ENCODE measurements around the gene MAP2K3. TPM values are rescaled to one million over a fixed set of nuclear protein-coding genes. Genes with fewer than 3 reads are reported as not detected.
"Not testable (repeated sequence)": the region's sequence is repeated elsewhere in the genome, so short reads cannot be mapped to it uniquely, and the experiment has no call there.

Gene MAP2K3
- total and polyA plus RNA-seq, 4 donors: 36.4 to 111 (median 76.7) TPM

DNA sequence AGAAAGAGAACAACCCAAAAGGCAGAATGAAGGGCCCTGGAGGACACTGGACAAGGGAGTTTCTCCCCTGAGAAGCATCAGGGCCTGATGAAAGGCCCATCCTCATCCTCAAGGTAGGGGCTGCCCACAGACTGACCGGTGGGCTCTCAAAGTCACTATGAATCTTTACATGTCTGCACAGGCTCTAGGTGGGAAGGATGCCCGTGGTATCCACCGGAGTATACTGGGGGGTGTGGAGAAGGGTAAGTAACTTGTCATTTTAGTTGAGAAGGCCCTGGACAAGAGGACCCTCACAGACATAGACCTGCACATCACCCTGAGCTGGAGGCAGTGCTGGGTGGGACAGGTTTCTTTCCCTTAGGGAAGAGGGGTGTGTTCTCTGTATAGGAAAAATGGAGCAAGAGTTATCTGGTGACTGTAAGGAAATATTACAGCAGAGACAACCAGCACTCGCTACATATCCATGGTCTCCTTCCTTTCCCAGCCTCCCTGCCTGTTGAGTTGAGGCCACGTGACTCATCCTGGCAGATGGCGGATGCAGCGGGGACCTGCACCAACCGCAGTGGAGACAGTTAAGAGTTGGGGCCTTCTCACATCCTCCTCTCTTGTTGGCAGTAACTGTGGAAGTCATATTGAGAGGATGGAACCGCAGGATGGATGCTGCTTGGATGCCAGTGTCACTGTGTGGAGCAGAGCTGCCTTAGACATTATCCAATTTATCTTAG is 46.1 kb downstream of the MAP2K3 start:
- no peaks in the 10 kb centered on the region for H3K27me3 ChIP-seq (ENCODE audit: control insufficient read depth in 3 of 3, insufficient read depth in 3 of 3, low read length in 2 of 3)

DNA sequence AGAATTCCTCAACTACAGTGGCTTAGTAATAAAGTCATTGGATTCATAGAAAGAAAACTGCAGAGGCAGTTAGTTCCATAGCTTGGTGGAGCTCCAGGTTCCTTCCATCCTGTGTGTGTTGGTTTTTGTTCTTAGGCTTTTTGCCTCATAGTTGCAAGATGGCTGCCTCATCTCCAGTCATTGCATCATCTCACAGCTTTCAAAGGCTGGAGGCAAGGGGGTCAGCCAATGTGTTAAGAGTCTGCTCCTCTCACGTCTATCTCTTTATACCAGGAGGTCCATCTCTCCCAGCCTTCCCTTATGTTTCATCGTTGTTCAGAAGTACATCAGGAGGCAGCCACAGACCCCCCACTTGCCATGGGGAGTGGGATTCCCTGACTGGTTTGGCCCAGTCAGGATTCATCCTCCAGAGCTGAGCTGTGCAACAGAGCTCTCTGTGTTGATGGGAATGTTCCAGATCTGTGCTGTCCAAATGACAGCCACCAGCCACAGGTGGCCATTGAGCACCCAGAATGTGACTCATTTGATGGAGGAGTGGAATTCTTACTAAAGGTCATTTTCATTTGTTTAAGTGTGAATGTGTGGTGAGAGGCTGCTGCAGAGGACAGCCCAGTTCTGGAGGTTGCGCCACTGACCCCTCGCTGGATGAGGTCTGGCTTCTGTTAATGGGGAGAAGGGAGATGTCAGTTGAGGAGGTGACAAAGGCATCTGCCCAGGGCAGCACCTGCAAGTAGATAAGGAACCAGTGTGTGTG is 52.2 kb downstream of the MAP2K3 start:
- not testable (repeated sequence) for H3K36me3 ChIP-seq (ENCODE audit: control insufficient read depth in 4 of 4, insufficient read depth in 4 of 4, low read length in 4 of 4); ATAC-seq (ENCODE audit: insufficient read depth, low FRiP score); H3K9me3 ChIP-seq (ENCODE audit: control insufficient read depth in 4 of 4, insufficient read depth in 3 of 4, low read length in 3 of 4); H3K9ac ChIP-seq (ENCODE audit: insufficient read depth in 1 of 2, low read length in 2 of 2); DNase-seq; H3K27ac ChIP-seq (ENCODE audit: low read depth in 1 of 2, low read length in 1 of 2); H3K27me3 ChIP-seq (ENCODE audit: control insufficient read depth in 3 of 3, insufficient read depth in 3 of 3, low read length in 2 of 3); H3K4me3 ChIP-seq; H3K4me1 ChIP-seq (ENCODE audit: control insufficient read depth in 5 of 5, insufficient read depth in 5 of 5, low read length in 5 of 5)
- WGBS, 2 donors: 77 to 83% methylated on average over 4 of the region's 4 CpGs

More for the DNA sequence above, 46.1 kb downstream of the MAP2K3 start:
- H3K4me1 ChIP-seq (ENCODE audit: control insufficient read depth in 5 of 5, insufficient read depth in 5 of 5, low read length in 5 of 5): no peaks in the 10 kb centered on the region
- 79 to 85% methylated on average over 9 of the region's 9 CpGs for WGBS, 2 donors
- no peak overlapping the region for H3K4me3 ChIP-seq
- no peak overlapping the region for H3K9ac ChIP-seq (ENCODE audit: insufficient read depth in 1 of 2, low read length in 2 of 2)
- TF ChIP-seq, protein P1, sequence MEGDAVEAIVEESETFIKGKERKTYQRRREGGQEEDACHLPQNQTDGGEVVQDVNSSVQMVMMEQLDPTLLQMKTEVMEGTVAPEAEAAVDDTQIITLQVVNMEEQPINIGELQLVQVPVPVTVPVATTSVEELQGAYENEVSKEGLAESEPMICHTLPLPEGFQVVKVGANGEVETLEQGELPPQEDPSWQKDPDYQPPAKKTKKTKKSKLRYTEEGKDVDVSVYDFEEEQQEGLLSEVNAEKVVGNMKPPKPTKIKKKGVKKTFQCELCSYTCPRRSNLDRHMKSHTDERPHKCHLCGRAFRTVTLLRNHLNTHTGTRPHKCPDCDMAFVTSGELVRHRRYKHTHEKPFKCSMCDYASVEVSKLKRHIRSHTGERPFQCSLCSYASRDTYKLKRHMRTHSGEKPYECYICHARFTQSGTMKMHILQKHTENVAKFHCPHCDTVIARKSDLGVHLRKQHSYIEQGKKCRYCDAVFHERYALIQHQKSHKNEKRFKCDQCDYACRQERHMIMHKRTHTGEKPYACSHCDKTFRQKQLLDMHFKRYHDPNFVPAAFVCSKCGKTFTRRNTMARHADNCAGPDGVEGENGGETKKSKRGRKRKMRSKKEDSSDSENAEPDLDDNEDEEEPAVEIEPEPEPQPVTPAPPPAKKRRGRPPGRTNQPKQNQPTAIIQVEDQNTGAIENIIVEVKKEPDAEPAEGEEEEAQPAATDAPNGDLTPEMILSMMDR (IDR thresholded peaks at IDR 0.05; ENCODE audit: control extremely low read depth, extremely low read depth): no peak
- no peak overlapping the region for H3K27ac ChIP-seq (ENCODE audit: low read depth in 1 of 2, low read length in 1 of 2)
- peaks cover 0 to 5% (median 0%) of the 10 kb centered on the region in 4 donors for H3K9me3 ChIP-seq (ENCODE audit: control insufficient read depth in 4 of 4, insufficient read depth in 3 of 4, low read length in 3 of 4)
- ATAC-seq (ENCODE audit: insufficient read depth, low FRiP score) (no peak), DNase-seq (no peak)
- no peaks in the 10 kb centered on the region for H3K36me3 ChIP-seq (ENCODE audit: control insufficient read depth in 4 of 4, insufficient read depth in 4 of 4, low read length in 4 of 4)

DNA sequence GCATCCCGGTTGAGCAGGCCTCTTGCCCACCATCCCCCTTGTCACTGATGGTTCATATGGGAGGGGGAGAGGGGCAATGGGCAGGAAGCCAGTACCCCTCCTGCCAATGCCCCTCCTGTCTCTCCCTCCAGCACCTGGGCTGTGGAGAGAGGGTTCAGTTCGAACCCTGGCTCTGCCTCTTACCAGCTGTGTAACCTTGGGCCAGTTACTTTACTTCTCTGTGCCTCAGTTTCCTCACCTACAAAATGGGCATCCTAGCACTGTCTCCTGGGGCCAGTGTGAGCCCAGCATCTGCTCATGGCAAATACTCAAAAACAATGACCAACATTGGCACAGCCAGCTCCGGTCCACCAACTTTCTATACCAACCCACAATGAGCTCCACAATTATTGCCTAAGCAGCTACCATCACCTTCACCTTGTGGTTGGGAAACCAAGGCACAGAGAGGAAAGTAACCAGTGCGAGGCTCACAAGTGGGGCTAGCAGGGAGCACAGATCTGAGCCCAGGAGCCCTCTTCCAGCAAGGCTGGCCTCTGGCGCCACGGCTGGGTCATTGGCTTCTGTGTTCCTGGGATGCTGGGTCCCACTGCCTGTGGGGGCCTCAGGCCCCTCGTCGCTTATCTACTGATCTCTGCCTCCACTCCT is 53.6 kb downstream of the MAP2K3 start:
- H3K4me1 ChIP-seq (ENCODE audit: control insufficient read depth in 5 of 5, insufficient read depth in 5 of 5, low read length in 5 of 5); H3K4me3 ChIP-seq; H3K9me3 ChIP-seq (ENCODE audit: control insufficient read depth in 4 of 4, insufficient read depth in 3 of 4, low read length in 3 of 4); H3K36me3 ChIP-seq (ENCODE audit: control insufficient read depth in 4 of 4, insufficient read depth in 4 of 4, low read length in 4 of 4); H3K9ac ChIP-seq (ENCODE audit: insufficient read depth in 1 of 2, low read length in 2 of 2); H3K27ac ChIP-seq (ENCODE audit: low read depth in 1 of 2, low read length in 1 of 2); H3K27me3 ChIP-seq (ENCODE audit: control insufficient read depth in 3 of 3, insufficient read depth in 3 of 3, low read length in 2 of 3); ATAC-seq (ENCODE audit: insufficient read depth, low FRiP score); DNase-seq: not testable (repeated sequence)
- WGBS, 2 donors: 69 to 71% methylated on average over 8 of the region's 8 CpGs

DNA sequence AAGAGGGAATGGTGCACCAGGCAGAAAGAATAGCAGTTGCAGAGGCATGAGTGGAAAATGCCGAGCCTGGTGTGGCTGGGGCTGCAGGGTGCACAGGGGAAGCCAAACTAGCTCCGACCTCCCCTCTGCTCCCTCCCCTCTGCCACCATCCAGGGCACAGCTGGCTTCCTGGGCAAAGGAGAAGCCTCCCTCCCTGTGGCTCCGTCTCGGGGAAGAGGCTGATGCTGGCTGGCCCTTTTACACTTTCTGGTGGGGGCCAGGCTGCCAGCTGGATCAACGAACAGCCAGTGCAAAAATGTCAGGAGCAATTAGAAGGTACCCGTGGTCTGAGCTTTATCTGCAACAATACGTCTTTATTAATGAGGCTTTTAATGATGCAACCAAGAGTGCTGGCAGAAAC is 54.5 kb downstream of the MAP2K3 start:
- no peak for ATAC-seq (ENCODE audit: insufficient read depth, low FRiP score)

DNA sequence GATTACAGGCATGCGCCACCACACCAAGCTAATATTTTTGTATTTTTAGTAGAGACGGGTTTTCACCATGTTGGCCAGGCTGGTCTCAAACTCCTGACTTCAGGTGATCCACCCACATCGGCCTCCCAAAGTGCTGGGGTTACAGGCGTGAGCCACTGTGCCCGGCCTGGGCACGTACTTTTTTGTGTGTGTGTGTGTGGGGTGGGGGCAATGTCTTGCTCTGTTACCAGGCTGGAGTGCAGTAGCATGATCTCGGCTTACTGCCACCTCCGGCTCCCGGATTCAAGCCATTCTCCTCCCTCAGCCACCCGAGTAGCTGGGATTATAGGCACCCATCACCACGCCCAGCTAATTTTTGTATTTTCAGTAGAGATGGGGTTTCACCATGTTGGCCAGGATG is 55.1 kb downstream of the MAP2K3 start:
- H3K36me3 ChIP-seq (ENCODE audit: control insufficient read depth in 4 of 4, insufficient read depth in 4 of 4, low read length in 4 of 4); H3K9me3 ChIP-seq (ENCODE audit: control insufficient read depth in 4 of 4, insufficient read depth in 3 of 4, low read length in 3 of 4); H3K9ac ChIP-seq (ENCODE audit: insufficient read depth in 1 of 2, low read length in 2 of 2); H3K4me3 ChIP-seq; ATAC-seq (ENCODE audit: insufficient read depth, low FRiP score); H3K27me3 ChIP-seq (ENCODE audit: control insufficient read depth in 3 of 3, insufficient read depth in 3 of 3, low read length in 2 of 3); H3K4me1 ChIP-seq (ENCODE audit: control insufficient read depth in 5 of 5, insufficient read depth in 5 of 5, low read length in 5 of 5); H3K27ac ChIP-seq (ENCODE audit: low read depth in 1 of 2, low read length in 1 of 2); DNase-seq: not testable (repeated sequence)
- 88 to 92% methylated on average over 11 of the region's 11 CpGs for WGBS, 2 donors

More for the DNA sequence above, 54.5 kb downstream of the MAP2K3 start:
- no peak for DNase-seq
- Histone ChIP-seq H3K27ac (ENCODE audit: low read depth in 1 of 2, low read length in 1 of 2) (no peak overlapping the region), H3K4me1 (ENCODE audit: control insufficient read depth in 5 of 5, insufficient read depth in 5 of 5, low read length in 5 of 5) (no peaks in the 10 kb centered on the region), H3K9ac (ENCODE audit: insufficient read depth in 1 of 2, low read length in 2 of 2) (no peak overlapping the region), H3K36me3 (ENCODE audit: control insufficient read depth in 4 of 4, insufficient read depth in 4 of 4, low read length in 4 of 4) (no peaks in the 10 kb centered on the region), H3K4me3 (no peak overlapping the region), H3K27me3 (ENCODE audit: control insufficient read depth in 3 of 3, insufficient read depth in 3 of 3, low read length in 2 of 3) (no peaks in the 10 kb centered on the region), H3K9me3 (ENCODE audit: control insufficient read depth in 4 of 4, insufficient read depth in 3 of 4, low read length in 3 of 4) (no peaks in the 10 kb centered on the region)
- WGBS, 2 donors: 41 to 42% methylated on average over 7 of the region's 7 CpGs
- TF ChIP-seq, protein P1 (IDR thresholded peaks at IDR 0.05; ENCODE audit: control extremely low read depth, extremely low read depth): no peak

DNA sequence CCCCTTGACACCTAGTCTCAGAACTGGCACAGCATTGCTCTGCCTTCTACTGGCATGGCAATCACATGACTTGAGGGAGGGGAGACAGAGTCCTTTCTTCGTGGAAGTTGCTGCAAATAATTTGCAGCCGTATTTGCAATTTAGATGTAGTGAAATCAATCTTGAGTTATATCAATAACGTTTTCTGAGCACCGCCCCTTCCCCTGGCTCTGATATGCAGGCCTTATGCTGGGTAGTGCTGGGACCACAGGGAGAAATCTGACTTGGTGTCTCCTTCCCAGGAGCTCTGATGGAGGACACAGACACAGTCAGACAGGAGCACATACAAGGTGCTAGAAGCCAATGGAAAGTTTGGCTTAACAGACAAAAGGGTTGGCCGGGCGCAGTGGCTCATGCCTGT is 55.9 kb downstream of the MAP2K3 start:
- DNase-seq; H3K4me1 ChIP-seq (ENCODE audit: control insufficient read depth in 5 of 5, insufficient read depth in 5 of 5, low read length in 5 of 5); H3K4me3 ChIP-seq; H3K36me3 ChIP-seq (ENCODE audit: control insufficient read depth in 4 of 4, insufficient read depth in 4 of 4, low read length in 4 of 4); H3K27me3 ChIP-seq (ENCODE audit: control insufficient read depth in 3 of 3, insufficient read depth in 3 of 3, low read length in 2 of 3); ATAC-seq (ENCODE audit: insufficient read depth, low FRiP score); H3K27ac ChIP-seq (ENCODE audit: low read depth in 1 of 2, low read length in 1 of 2); H3K9me3 ChIP-seq (ENCODE audit: control insufficient read depth in 4 of 4, insufficient read depth in 3 of 4, low read length in 3 of 4); H3K9ac ChIP-seq (ENCODE audit: insufficient read depth in 1 of 2, low read length in 2 of 2): not testable (repeated sequence)
- 87 to 93% methylated on average over 6 of the region's 6 CpGs for WGBS, 2 donors
